ENCODE results near the gene KNL1.

DNA sequence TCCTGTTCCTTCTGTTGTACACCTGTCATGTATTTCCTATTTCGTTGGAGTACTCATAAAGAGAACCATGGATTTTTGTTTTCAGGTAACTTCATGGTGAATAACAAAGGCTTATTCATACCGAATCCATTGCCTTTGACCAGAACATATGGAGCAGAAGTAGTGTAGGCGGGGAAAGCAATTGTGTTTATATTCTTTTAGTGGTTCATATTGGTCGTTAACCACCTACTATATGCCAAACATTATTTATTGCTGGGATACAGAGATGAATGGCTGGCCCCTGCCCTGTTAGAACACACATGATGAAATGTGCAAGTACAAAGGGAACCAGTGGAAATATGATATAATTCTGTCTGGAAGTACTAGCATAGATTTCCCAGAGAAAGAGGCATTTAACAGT is 15.2 kb upstream of the KNL1 start:
- TF ChIP-seq CTCF (IDR thresholded peaks at IDR 0.05) (no peak), EP300 (IDR thresholded peaks at IDR 0.05) (no peak), POLR2A (IDR thresholded peaks at IDR 0.05) (no peak), POLR2AphosphoS5 (IDR thresholded peaks at IDR 0.05) (no peak)
